ENCODE data around the gene NADK2.

DNA sequence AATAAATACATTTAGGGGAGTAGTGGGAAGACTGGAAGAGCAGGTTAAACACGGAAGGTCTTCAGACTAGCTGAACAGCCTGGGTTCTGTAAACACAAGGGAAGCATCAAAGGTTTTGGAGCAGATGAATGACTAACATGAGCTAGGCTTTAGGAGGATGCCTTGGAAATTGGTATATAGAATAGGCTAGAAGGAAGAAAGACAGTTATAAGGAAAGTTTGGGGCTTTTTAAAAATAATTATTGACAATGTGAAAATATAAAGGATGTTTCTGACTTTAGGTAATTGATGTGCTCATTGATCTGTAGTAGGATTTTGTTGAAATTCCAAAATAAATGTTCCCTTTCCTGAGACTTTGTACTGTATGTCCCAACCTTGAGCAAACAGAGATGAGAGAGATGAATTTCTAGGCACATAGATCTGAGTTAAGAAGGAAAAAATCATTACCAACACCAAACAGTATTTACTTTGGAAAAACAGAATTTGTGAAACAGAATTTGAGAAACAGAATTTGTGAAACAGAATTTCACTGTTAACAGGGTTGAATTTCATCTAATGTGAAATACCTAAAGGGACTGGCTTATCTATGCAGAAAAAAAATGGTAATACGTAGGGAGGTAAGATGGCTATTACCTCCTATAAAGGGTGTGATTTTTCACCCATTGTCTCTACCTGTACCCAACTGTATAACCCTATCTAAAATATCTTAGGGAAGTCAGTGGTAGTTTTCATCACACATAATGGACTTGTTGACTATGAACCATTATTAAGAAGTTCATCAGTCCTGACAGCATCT, 61.0 kb downstream of the NADK2 start:
- no peak for TF ChIP-seq ZNF76 (tag by site-specific recombination; IDR thresholded peaks at IDR 0.05; ENCODE audit: borderline replicate concordance, low read depth)
- TF ChIP-seq, protein P1, sequence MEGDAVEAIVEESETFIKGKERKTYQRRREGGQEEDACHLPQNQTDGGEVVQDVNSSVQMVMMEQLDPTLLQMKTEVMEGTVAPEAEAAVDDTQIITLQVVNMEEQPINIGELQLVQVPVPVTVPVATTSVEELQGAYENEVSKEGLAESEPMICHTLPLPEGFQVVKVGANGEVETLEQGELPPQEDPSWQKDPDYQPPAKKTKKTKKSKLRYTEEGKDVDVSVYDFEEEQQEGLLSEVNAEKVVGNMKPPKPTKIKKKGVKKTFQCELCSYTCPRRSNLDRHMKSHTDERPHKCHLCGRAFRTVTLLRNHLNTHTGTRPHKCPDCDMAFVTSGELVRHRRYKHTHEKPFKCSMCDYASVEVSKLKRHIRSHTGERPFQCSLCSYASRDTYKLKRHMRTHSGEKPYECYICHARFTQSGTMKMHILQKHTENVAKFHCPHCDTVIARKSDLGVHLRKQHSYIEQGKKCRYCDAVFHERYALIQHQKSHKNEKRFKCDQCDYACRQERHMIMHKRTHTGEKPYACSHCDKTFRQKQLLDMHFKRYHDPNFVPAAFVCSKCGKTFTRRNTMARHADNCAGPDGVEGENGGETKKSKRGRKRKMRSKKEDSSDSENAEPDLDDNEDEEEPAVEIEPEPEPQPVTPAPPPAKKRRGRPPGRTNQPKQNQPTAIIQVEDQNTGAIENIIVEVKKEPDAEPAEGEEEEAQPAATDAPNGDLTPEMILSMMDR (tag by site-specific recombination; IDR thresholded peaks at IDR 0.05): no peak
- TF ChIP-seq, protein P2, sequence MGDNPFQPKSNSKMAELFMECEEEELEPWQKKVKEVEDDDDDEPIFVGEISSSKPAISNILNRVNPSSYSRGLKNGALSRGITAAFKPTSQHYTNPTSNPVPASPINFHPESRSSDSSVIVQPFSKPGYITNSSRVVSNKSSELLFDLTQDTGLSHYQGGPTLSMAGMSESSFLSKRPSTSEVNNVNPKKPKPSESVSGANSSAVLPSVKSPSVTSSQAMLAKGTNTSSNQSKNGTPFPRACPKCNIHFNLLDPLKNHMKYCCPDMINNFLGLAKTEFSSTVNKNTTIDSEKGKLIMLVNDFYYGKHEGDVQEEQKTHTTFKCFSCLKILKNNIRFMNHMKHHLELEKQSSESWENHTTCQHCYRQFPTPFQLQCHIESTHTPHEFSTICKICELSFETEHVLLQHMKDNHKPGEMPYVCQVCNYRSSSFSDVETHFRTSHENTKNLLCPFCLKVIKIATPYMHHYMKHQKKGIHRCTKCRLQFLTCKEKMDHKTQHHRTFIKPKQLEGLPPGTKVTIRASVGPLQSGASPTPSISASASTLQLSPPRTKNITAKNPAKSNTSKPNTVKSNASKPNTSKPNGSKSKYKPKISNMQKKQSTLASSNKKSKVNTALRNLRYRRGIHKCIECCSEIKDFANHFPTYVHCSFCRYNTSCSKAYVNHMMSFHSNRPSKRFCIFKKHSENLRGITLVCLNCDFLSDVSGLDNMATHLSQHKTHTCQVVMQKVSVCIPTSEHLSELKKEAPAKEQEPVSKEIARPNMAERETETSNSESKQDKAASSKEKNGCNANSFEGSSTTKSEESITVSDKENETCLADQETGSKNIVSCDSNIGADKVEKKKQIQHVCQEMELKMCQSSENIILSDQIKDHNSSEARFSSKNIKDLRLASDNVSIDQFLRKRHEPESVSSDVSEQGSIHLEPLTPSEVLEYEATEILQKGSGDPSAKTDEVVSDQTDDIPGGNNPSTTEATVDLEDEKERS (tag by site-specific recombination; IDR thresholded peaks at IDR 0.05): no peak
